ENCODE data around the gene NCKIPSD. TPM values are rescaled to one million over a fixed set of nuclear protein-coding genes. Genes with fewer than 3 reads are reported as not detected.

NCKIPSD gene
- total RNA-seq, 5 donors from 2014 or later (not counting 1 experiment from before 2014, with no cell fraction given) = 17.4 to 23.4 (median 20.4) TPM

GRCh38 chr3:48711727-48712126 is 26.0 kb upstream of the NCKIPSD start:
- CTCF ChIA-PET = no interaction called here
- H3K4me1 ChIP-seq (ENCODE audit: control insufficient read depth in 1 of 2, extremely low read depth in 1 of 2, insufficient read depth in 2 of 2, low read length in 2 of 2) = peaks cover 13 to 56% of the 10 kb centered on the region in 2 experiments

GRCh38 chr3:48709051-48709461 is 23.3 kb upstream of the NCKIPSD start:
- ATAC-seq (replicated peaks in 1 of 4) (no peak), DNase-seq (no peak)
- peak overlapping the region in 1 of 2 donors; percentile 69 for H3K27ac Mint-ChIP-seq
- peaks cover 6 to 55% of the 10 kb centered on the region in 2 experiments for H3K4me1 ChIP-seq (ENCODE audit: control insufficient read depth in 1 of 2, extremely low read depth in 1 of 2, insufficient read depth in 2 of 2, low read length in 2 of 2)
- POLR2A ChIA-PET = no interaction called here
- peak overlapping the region in 1 of 3 donors; percentile 25 for H3K4me3 Mint-ChIP-seq
- CTCF ChIA-PET = no interaction called here
- peaks cover 5 to 42% of the 10 kb centered on the region in 2 donors for H3K36me3 ChIP-seq (ENCODE audit: control insufficient read depth in 2 of 2, extremely low read depth in 1 of 2, insufficient read depth in 1 of 2, low read length in 1 of 2)
- H3K4me1 Mint-ChIP-seq = peaks cover 57 to 66% (median 64%) of the 10 kb centered on the region in 3 donors
- peaks cover 17% of the 10 kb centered on the region for H3K36me3 Mint-ChIP-seq
- H3K27me3 Mint-ChIP-seq = no peaks in the 10 kb centered on the region
- H3K27ac ChIP-seq (ENCODE audit: low read length) = no peak overlapping the region
- no peaks in the 10 kb centered on the region for H3K27me3 ChIP-seq (replicated peaks in 1 of 2; ENCODE audit: control insufficient read depth in 2 of 2, extremely low read depth in 1 of 2, insufficient read depth in 2 of 2, low read length in 1 of 2)
- WGBS (ENCODE audit: insufficient coverage) = 86% methylated on average over 7 of the region's 7 CpGs
- no peaks in the 10 kb centered on the region for H3K9me3 ChIP-seq
- H3K4me3 ChIP-seq (ENCODE audit: control insufficient read depth in 1 of 2, extremely low read depth in 1 of 2, low read length in 1 of 2) = no peak overlapping the region
- H3K9me3 Mint-ChIP-seq = no peaks in the 10 kb centered on the region

More at GRCh38 chr3:48711727-48712126, 26.0 kb upstream of the NCKIPSD start:
- peak overlapping the region; percentile 7 to 74 for H3K27ac Mint-ChIP-seq
- H3K4me1 Mint-ChIP-seq = peaks cover 68 to 77% (median 77%) of the 10 kb centered on the region in 3 donors
- no peak for DNase-seq
- no peaks in the 10 kb centered on the region for H3K27me3 ChIP-seq (replicated peaks in 1 of 2; ENCODE audit: control insufficient read depth in 2 of 2, extremely low read depth in 1 of 2, insufficient read depth in 2 of 2, low read length in 1 of 2)
- peaks cover 16% of the 10 kb centered on the region for H3K36me3 Mint-ChIP-seq
- POLR2A ChIA-PET = no interaction called here
- peaks cover 0 to 31% of the 10 kb centered on the region in 2 donors for H3K36me3 ChIP-seq (ENCODE audit: control insufficient read depth in 2 of 2, extremely low read depth in 1 of 2, insufficient read depth in 1 of 2, low read length in 1 of 2)
- H3K4me3 ChIP-seq (ENCODE audit: control insufficient read depth in 1 of 2, extremely low read depth in 1 of 2, low read length in 1 of 2) = no peak overlapping the region
- no peaks in the 10 kb centered on the region for H3K9me3 Mint-ChIP-seq
- H3K27me3 Mint-ChIP-seq = no peaks in the 10 kb centered on the region
- WGBS (ENCODE audit: insufficient coverage) = no CpG with 5 or more reads among the region's 2 CpGs
- no peaks in the 10 kb centered on the region for H3K9me3 ChIP-seq
- H3K27ac ChIP-seq (ENCODE audit: low read length) = no peak overlapping the region
- peak overlapping the region in 2 of 3 donors; percentile 29 to 51 for H3K4me3 Mint-ChIP-seq
- no peak for ATAC-seq (replicated peaks in 1 of 4)

GRCh38 chr3:48708481-48708889 is 22.8 kb upstream of the NCKIPSD start:
- Histone ChIP-seq H3K27me3 (replicated peaks in 1 of 2; ENCODE audit: control insufficient read depth in 2 of 2, extremely low read depth in 1 of 2, insufficient read depth in 2 of 2, low read length in 1 of 2) (no peaks in the 10 kb centered on the region), H3K36me3 (ENCODE audit: control insufficient read depth in 2 of 2, extremely low read depth in 1 of 2, insufficient read depth in 1 of 2, low read length in 1 of 2) (peaks cover 5 to 42% of the 10 kb centered on the region in 2 donors), H3K27ac (ENCODE audit: low read length) (no peak overlapping the region), H3K4me1 (ENCODE audit: control insufficient read depth in 1 of 2, extremely low read depth in 1 of 2, insufficient read depth in 2 of 2, low read length in 2 of 2) (peaks cover 6 to 49% of the 10 kb centered on the region in 2 experiments), H3K9me3 (no peaks in the 10 kb centered on the region), H3K4me3 (ENCODE audit: control insufficient read depth in 1 of 2, extremely low read depth in 1 of 2, low read length in 1 of 2) (no peak overlapping the region)
- H3K27ac Mint-ChIP-seq = peak overlapping the region in 1 of 2 donors; percentile 57
- ATAC-seq (replicated peaks in 1 of 4) (no peak), DNase-seq (no peak)
- ChIA-PET POLR2A (no interaction called here), CTCF (no interaction called here)
- 90% methylated on average over 2 of the region's 2 CpGs for WGBS (ENCODE audit: insufficient coverage)
- H3K27me3 Mint-ChIP-seq = no peaks in the 10 kb centered on the region
- peak overlapping the region in 1 of 3 donors; percentile 25 for H3K4me3 Mint-ChIP-seq
- H3K36me3 Mint-ChIP-seq = peaks cover 18% of the 10 kb centered on the region
- no peaks in the 10 kb centered on the region for H3K9me3 Mint-ChIP-seq
- H3K4me1 Mint-ChIP-seq = peaks cover 56 to 67% (median 67%) of the 10 kb centered on the region in 3 donors

GRCh38 chr3:48707157-48707556 is 21.4 kb upstream of the NCKIPSD start:
- no peak overlapping the region for H3K27ac Mint-ChIP-seq
- Histone ChIP-seq H3K4me1 (ENCODE audit: control insufficient read depth in 1 of 2, extremely low read depth in 1 of 2, insufficient read depth in 2 of 2, low read length in 2 of 2) (peaks cover 4 to 37% of the 10 kb centered on the region in 2 experiments), H3K9me3 (no peaks in the 10 kb centered on the region), H3K27me3 (replicated peaks in 1 of 2; ENCODE audit: control insufficient read depth in 2 of 2, extremely low read depth in 1 of 2, insufficient read depth in 2 of 2, low read length in 1 of 2) (no peaks in the 10 kb centered on the region), H3K27ac (ENCODE audit: low read length) (no peak overlapping the region), H3K36me3 (ENCODE audit: control insufficient read depth in 2 of 2, extremely low read depth in 1 of 2, insufficient read depth in 1 of 2, low read length in 1 of 2) (peaks cover 5 to 42% of the 10 kb centered on the region in 2 donors), H3K4me3 (ENCODE audit: control insufficient read depth in 1 of 2, extremely low read depth in 1 of 2, low read length in 1 of 2) (no peak overlapping the region)
- no peak for DNase-seq
- ATAC-seq (replicated peaks in 1 of 4) = no peak
- H3K4me1 Mint-ChIP-seq = peaks cover 56 to 68% (median 68%) of the 10 kb centered on the region in 3 donors
- H3K27me3 Mint-ChIP-seq = no peaks in the 10 kb centered on the region
- H3K36me3 Mint-ChIP-seq = peaks cover 24% of the 10 kb centered on the region
- H3K9me3 Mint-ChIP-seq = no peaks in the 10 kb centered on the region
- 100% methylated on average over 2 of the region's 5 CpGs for WGBS (ENCODE audit: insufficient coverage)
- ChIA-PET POLR2A (no interaction called here), CTCF (interaction anchor here in 1 of 2 donors (0.6 kb wide), 1 partner anchor 1516 kb away, joined by 3 read pairs; no protein-coding TSS in a partner anchor)
- H3K4me3 Mint-ChIP-seq = no peak overlapping the region

GRCh38 chr3:48702320-48702920 is 16.7 kb upstream of the NCKIPSD start:
- DNase-seq = no peak
- CTCF ChIA-PET = no interaction called here
- Mint-ChIP-seq H3K9me3 (no peaks in the 10 kb centered on the region), H3K27me3 (no peaks in the 10 kb centered on the region), H3K4me3 (no peak overlapping the region), H3K27ac (peak overlapping the region in 1 of 2 donors; percentile 6), H3K4me1 (peaks cover 41 to 54% (median 51%) of the 10 kb centered on the region in 3 donors), H3K36me3 (peaks cover 16% of the 10 kb centered on the region)
- Histone ChIP-seq H3K27ac (ENCODE audit: low read length) (no peak overlapping the region), H3K36me3 (ENCODE audit: control insufficient read depth in 2 of 2, extremely low read depth in 1 of 2, insufficient read depth in 1 of 2, low read length in 1 of 2) (peaks cover 12 to 47% of the 10 kb centered on the region in 2 donors), H3K27me3 (replicated peaks in 1 of 2; ENCODE audit: control insufficient read depth in 2 of 2, extremely low read depth in 1 of 2, insufficient read depth in 2 of 2, low read length in 1 of 2) (no peaks in the 10 kb centered on the region), H3K9me3 (no peaks in the 10 kb centered on the region), H3K4me3 (ENCODE audit: control insufficient read depth in 1 of 2, extremely low read depth in 1 of 2, low read length in 1 of 2) (no peak overlapping the region), H3K4me1 (ENCODE audit: control insufficient read depth in 1 of 2, extremely low read depth in 1 of 2, insufficient read depth in 2 of 2, low read length in 2 of 2) (peaks cover 0 to 29% of the 10 kb centered on the region in 2 experiments)
- no peak for ATAC-seq (replicated peaks in 1 of 4)
- 84% methylated on average over 5 of the region's 6 CpGs for WGBS (ENCODE audit: insufficient coverage)
- POLR2A ChIA-PET = no interaction called here

GRCh38 chr3:48700731-48701405 is 15.2 kb upstream of the NCKIPSD start:
- Histone ChIP-seq H3K27ac (ENCODE audit: low read length) (no peak overlapping the region), H3K9me3 (no peaks in the 10 kb centered on the region), H3K36me3 (ENCODE audit: control insufficient read depth in 2 of 2, extremely low read depth in 1 of 2, insufficient read depth in 1 of 2, low read length in 1 of 2) (peaks cover 7 to 43% of the 10 kb centered on the region in 2 donors), H3K4me3 (ENCODE audit: control insufficient read depth in 1 of 2, extremely low read depth in 1 of 2, low read length in 1 of 2) (no peak overlapping the region), H3K4me1 (ENCODE audit: control insufficient read depth in 1 of 2, extremely low read depth in 1 of 2, insufficient read depth in 2 of 2, low read length in 2 of 2) (peaks cover 0 to 27% of the 10 kb centered on the region in 2 experiments), H3K27me3 (replicated peaks in 1 of 2; ENCODE audit: control insufficient read depth in 2 of 2, extremely low read depth in 1 of 2, insufficient read depth in 2 of 2, low read length in 1 of 2) (no peaks in the 10 kb centered on the region)
- Mint-ChIP-seq H3K4me3 (no peak overlapping the region), H3K27ac (no peak overlapping the region), H3K4me1 (peaks cover 34 to 53% (median 46%) of the 10 kb centered on the region in 3 donors), H3K9me3 (no peaks in the 10 kb centered on the region), H3K36me3 (peaks cover 18% of the 10 kb centered on the region), H3K27me3 (no peaks in the 10 kb centered on the region)
- WGBS (ENCODE audit: insufficient coverage) = no CpG with 5 or more reads among the region's 11 CpGs
- ATAC-seq (replicated peaks in 1 of 4) (no peak), DNase-seq (no peak)
- CTCF ChIA-PET = interaction anchor here in 1 of 2 donors (0.6 kb wide), 1 partner anchor 89 kb away, joined by 6 read pairs; no protein-coding TSS in a partner anchor
- POLR2A ChIA-PET = no interaction called here

Data from T-cell (primary cell).